ENCODE data around the gene FAM193A.

GRCh38 chr4:2552806-2553205 lies 16.4 kb downstream of the FAM193A start:
- TF ChIP-seq CTCF (IDR thresholded peaks at IDR 0.05) (no peak), POLR2AphosphoS5 (IDR thresholded peaks at IDR 0.05) (no peak)
